NCI-H1048 (cell line): ENCODE results near the gene SYNE2.
"Not testable (repeated sequence)": the region's sequence is repeated elsewhere in the genome, so short reads cannot be mapped to it uniquely, and the experiment has no call there.

Experiments used
- DNase-seq: peaks from one replicate; lab custom pipeline; 2025; lab: John Stamatoyannopoulos, UW

SYNE2 gene, protein sequence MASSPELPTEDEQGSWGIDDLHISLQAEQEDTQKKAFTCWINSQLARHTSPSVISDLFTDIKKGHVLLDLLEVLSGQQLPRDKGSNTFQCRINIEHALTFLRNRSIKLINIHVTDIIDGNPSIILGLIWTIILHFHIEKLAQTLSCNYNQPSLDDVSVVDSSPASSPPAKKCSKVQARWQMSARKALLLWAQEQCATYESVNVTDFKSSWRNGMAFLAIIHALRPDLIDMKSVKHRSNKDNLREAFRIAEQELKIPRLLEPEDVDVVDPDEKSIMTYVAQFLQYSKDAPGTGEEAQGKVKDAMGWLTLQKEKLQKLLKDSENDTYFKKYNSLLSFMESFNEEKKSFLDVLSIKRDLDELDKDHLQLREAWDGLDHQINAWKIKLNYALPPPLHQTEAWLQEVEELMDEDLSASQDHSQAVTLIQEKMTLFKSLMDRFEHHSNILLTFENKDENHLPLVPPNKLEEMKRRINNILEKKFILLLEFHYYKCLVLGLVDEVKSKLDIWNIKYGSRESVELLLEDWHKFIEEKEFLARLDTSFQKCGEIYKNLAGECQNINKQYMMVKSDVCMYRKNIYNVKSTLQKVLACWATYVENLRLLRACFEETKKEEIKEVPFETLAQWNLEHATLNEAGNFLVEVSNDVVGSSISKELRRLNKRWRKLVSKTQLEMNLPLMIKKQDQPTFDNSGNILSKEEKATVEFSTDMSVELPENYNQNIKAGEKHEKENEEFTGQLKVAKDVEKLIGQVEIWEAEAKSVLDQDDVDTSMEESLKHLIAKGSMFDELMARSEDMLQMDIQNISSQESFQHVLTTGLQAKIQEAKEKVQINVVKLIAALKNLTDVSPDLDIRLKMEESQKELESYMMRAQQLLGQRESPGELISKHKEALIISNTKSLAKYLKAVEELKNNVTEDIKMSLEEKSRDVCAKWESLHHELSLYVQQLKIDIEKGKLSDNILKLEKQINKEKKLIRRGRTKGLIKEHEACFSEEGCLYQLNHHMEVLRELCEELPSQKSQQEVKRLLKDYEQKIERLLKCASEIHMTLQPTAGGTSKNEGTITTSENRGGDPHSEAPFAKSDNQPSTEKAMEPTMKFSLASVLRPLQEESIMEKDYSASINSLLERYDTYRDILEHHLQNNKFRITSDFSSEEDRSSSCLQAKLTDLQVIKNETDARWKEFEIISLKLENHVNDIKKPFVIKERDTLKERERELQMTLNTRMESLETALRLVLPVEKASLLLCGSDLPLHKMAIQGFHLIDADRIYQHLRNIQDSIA (N-terminal part only)

DNA sequence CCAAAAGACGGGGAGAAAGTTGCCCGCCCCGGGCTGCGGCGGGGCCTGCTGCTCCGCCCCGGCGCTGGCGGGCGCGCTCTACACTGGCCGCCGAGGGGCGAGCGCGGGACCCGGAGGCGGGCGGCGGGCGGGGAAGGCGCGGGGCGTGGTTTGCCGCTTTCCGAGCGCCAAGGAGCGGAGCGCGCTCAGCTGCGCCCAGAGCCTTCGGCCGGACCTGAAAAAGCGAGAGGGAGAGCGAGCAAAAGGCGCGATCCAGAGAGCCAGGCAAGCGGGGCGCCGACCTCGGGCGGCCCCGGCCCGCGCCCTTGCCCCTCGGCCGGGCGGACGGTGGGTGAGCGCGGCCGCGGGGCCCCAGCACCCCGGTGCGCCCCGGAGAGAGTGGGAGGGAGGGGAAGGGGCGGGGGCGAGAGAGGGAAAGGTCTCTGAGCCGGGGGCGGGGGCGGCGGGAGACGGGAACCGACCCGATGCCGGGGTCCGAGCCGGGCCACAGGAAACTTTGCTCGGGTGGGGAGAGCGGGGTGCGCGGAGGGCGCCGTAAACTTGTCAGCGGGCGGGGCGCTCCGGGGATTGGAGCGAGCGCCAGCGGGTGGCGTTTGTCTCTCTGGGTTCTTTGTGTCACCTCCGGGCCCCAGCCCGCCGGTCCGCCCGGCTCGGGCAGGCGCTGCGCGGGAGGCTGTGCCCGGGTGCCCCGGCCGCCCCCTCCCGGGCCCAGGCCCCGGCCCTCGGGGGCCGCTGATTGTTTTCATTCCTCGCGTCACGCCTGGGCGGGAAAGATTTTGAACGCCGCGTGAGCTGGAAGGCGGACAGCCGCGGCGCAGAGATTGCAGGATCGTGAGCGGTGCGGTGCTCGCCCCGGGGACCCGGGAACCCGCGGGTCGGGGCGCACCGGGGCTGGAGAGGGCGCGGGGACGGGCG is at the start of gene SYNE2:
Gene SYNE2 (plus strand): TSS at position 188 of the 915 bp plus-strand sequence. CDS start 56,145 bp downstream, outside the sequence.
- DNase-seq: peak; percentile 46

DNA sequence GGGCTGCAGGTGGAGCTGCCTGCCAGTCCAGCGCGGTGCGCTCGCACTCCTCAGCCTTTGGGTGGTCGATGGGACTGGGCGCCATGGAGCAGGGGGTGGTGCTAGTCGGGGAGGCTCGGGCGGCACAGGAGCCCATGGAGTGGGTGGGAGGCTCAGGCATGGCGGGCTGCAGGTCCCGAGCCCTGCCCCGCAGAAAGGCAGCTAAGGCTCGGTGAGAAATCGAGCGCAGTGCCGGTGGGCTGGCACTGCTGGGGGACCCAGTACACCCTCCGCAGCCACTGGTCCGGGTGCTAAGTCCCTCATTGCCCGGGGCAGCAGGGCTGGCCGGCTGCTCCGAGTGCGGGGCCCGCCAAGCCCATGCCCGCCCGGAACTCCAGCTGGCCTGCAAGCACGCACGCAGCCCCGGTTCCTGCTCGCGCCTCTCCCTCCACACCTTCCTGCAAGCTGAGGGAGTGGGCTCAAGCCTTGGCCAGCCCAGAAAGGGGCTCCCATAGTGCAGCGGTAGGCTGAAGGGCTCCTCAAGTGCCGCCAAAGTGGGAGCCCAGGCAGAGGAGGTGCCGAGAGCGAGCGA is 49.5 kb upstream of the SYNE2 start:
- not testable (repeated sequence) for DNase-seq

DNA sequence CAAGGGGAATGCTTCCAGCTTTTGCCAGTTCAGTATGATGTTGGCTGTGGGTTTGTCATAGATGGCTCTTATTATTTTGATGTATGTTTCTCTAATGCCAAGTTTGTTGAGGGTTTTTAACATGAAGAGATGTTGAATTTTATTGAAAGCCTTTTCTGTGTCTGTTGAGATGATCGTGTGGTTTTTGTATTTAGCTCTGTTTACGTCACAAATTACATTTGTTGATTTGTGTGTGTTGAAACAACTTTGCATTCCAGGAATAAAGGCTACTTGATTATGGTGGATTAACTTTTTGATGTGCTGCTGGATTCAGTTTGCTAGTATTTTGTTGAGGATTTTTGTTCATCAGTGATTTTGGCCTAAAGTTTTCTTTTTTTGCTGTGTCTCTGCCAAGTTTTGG is 46.7 kb upstream of the SYNE2 start:
- DNase-seq: not testable (repeated sequence)

DNA sequence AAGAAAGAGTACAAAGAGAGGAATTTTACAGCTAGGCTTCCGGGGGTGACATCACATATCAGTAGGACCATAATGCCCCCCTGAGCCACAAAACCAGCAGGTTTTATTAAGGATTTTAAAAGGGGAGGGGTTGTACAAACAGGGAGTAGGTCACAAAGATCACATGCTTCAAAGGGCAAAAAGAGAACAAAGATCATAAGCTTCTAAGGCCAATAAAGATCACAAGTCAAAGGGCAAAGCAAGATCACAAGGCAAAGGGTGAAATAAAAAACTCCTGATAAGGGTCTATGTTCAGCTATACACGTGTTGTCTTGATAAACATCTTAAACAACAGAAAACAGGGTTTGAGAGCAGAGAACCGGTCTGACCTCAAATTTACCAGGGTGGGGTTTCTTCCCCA is 41.1 kb upstream of the SYNE2 start:
- DNase-seq: not testable (repeated sequence)

DNA sequence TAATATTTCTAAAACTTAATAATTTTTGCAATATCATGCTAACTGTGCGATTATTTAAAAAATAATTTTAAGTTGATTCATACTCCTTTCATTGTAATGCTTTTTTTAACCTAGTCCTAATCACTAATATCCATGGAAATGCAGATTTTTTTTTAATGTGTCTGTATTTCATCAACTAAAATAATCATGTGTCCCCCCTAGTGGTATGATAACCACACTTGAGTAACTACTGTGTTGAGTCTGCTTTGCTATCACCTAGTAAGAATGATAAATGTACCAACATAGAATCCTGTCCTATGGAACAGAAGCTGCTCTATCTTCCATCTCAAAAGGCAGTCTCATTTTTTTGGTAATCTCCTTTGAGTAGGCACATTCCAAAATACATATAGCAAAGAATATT is 19.1 kb upstream of the SYNE2 start:
- DNase-seq: no peak

DNA sequence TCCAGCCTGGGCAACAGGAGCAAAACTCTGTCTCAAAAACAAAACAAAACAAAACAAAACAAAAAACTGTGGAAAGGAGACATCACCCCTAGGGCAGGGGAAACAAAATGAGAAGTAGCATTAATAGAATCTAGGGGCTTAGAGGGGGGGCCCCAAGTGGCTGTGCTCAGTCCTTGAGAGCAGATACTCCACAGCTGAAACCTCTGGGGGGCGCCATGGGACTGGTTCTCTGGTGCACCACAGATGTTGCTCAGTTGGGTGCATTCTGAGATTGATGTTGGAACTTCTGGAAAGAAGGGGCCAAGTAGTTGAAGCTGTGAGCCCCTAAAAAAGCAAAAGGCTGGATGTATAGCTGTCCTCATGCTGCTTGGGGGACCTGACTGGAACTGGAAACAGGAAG is 11.8 kb upstream of the SYNE2 start:
- DNase-seq: no peak

DNA sequence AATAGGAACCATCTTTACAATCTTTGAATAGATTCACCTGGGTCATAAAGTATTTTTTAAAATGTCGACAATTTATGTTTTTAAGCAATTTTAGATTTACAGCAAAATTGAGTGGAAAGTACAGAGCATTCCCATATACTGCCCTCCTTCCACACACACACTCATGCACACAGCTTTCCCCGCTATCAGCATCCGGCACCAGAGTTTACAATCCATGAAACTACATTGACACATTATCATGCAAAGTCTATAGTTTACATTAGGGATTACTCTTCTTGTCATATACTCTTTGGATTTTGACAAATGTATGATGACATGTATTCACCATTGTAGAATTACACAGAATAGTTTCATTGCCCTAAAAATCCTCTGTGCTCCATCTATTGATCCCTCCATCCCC is 9.0 kb upstream of the SYNE2 start:
- no peak for DNase-seq

DNA sequence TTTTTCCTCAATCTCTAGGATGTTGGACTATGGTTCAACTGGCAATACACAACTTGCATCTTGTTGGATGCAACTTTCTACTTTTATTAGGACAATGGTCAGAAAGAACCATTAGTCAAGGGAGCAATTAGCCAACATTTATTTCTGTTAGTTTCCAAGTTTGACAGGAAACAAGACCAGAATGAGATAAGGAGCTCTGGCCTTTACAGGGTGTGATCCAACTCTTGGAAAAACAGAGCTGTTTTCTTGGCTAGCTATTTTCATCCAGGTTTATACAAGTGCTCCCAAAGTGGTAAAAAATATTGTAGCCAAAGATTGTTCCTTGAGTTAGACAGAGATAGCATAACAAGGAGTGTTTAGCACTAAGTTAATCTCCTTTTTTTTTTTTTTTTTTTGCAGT is 3.9 kb upstream of the SYNE2 start:
- DNase-seq: no peak

DNA sequence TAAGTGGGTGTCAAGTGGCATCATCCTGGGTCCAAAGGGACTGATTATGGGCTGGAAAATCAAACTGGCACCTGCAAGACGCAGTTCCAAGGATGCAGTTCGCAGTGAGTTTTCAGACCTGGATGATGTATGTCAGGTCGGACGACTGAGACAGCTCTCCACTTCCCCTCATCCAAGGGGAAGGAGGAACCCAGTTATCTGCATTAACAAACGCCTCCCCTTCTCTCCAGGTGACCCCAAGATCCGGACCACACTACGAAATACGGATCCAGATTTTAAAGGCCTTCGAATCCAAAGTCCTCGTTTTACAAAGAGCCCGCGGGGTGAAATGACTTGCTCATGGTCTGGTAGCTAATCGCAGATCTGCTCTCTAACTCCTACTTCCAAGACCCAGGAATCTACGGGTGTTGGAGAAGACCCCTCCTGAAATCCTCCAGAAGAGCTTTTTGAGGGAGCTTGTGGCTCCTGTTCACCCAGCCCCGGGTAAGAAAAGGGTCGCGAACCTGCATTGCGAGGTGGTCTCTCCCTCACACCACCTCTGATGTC is 460 bp upstream of the SYNE2 start:
- DNase-seq: no peak

DNA sequence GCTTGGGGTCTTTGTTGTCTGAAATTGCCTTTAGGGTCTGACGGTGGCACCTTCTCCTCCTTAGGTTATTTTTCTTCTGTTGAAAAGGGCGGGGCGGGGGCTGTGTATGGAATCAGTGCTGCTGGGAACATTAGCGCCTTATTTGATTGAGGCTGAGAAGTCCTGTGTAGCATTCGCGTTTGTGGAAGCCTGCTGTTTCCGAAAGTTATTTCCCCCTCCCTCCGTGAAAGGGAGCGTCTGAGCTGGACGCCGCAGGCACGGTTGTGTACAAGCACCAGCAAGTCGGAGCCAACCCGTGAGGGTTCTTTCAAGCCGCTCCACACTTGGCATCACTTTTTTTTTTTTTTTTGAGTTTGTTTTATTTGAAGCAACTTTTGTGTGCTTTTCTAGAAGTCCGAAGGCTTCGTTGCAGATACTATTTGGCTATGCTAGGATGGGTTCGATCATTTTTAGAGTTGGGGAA is 1.1 kb downstream of the SYNE2 start:
- peak; percentile 14 for DNase-seq

DNA sequence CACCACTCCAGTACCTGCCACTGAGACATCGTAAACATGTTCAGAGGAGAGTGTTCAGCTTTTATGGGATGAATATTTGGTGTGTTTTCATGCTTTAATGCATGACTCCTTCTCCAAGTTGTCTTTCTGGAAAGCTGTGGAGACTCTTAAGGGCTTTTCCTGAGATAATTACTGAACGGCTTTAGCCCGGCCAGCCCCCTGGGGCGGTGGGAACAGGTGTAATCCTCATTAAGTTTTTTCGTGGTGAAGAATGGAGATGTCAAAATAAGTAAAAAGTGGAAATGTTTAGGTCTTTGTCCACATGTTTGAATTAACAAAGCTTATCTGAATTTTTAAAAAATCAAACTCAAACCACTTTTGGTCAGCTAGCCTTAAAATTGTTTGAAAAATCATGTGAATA is 1.5 kb downstream of the SYNE2 start:
- DNase-seq: no peak

DNA sequence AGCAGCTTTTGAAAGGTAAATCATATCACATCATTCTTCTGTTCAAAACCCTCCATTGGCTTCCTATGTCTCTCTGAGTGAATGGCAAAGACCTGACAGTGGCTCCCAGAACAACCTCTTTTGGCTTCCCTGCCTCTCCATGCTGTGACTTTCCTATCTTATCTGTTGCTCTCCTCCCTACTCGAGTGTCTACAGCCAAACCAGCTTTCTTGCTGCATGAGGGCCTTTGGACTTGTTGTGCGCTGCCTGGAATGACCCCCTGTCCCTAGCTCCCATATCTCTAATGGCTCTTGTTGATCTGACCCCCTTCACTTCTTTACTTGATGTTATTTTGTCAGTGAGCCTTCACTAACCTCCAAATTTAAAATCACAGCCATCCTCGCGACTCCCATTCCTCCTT is 2.5 kb downstream of the SYNE2 start:
- DNase-seq: no peak

DNA sequence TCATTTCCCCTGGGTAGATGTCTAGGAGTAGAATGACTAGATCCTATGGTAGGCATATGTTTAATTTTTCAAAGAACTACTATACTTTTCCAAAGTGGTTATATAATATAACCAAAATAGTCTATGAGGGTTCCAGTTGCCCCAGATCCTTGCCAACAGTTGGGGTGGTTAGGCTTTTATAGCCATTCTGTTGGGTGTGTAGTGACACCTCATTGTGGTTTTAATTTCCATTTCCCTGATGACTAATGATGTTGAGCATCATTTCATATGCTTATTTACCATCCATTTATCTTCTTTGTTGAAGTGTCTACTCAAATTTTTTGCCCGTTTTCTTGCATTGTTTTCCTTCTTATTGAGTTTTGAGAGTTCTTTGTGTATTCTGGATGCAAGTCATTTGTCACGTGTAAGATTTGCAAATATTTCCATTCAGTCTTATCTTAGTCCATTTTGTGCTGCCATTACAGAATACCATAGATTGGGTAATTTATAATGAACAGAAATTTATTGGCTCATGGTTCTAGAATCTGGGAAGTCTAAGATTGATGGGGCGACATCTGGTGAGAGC is 4.7 kb downstream of the SYNE2 start:
- no peak for DNase-seq

DNA sequence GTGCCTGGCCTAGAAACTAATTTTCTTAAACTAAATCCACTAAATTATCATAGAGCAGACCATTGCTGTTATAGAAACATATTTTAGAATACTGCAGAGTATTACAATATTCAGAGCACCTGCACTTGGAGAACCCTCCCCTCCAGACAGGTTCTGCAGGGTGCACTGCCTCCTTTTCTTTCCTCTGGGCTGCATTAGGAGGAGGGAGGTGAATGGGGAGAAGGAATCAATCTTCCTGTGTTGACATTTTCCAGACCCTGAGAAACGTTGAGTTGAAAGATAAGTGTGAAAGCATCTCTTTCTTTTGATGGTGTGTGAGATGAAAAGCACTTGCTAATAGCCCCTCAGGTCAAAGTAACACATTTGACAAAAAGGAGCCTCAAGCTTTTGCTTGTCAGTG is 7.3 kb downstream of the SYNE2 start:
- no peak for DNase-seq

DNA sequence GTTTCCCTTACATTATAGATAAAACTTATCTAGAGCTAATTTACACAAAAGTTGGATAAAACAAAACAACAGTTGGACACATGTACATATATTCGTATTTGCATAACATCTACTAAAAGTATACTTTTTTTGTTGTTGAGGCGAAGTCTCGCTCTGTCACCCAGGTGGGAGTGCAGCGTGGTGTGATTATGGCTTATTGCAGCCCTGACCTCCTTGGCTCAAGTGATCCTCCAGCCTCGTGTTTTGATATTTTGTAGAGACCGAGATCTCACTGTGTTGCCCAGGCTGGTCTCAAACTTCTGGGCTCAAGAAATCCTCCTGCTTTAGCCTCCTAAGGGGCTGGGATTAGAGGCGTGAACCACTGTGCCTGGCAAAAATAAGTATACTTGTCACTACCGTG is 9.4 kb downstream of the SYNE2 start:
- DNase-seq: no peak

DNA sequence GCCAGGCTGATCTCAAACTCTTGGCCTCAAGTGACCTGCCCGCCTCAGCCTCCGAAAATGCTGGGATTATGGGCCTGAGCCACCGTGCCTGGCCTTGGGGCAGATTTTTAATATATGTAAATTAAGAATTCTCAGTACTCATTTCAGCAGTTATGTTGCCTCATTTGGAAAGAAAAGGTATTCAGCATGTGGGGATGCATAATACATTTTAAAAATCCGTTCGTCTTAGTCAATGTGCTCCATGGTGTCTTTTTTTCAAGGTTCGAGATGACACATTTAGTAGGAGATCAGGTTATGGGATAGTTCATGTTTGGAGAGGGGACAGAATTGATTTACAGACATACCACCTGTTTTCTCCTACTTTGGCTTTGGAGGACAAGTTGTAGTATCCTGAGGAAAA is 10.2 kb downstream of the SYNE2 start:
- DNase-seq: no peak

DNA sequence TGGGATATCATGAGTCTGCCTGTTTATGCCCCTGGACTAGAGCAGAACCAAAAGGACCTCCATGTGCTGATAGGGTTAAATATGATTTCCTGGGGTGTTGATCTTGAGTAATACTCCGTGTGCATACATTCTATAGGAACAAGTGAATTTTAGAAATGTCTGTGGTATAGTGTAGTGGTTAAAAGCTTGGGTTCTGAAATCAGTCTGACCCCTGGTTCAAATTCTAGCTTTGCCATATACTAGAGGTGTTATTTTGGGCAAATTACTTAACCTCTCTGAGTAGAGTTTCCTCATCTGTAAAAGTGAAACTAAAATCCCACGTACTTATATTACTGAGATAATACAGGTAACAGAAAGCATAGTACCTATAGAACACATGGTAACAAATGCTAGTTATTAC is 12.0 kb downstream of the SYNE2 start:
- not testable (repeated sequence) for DNase-seq

DNA sequence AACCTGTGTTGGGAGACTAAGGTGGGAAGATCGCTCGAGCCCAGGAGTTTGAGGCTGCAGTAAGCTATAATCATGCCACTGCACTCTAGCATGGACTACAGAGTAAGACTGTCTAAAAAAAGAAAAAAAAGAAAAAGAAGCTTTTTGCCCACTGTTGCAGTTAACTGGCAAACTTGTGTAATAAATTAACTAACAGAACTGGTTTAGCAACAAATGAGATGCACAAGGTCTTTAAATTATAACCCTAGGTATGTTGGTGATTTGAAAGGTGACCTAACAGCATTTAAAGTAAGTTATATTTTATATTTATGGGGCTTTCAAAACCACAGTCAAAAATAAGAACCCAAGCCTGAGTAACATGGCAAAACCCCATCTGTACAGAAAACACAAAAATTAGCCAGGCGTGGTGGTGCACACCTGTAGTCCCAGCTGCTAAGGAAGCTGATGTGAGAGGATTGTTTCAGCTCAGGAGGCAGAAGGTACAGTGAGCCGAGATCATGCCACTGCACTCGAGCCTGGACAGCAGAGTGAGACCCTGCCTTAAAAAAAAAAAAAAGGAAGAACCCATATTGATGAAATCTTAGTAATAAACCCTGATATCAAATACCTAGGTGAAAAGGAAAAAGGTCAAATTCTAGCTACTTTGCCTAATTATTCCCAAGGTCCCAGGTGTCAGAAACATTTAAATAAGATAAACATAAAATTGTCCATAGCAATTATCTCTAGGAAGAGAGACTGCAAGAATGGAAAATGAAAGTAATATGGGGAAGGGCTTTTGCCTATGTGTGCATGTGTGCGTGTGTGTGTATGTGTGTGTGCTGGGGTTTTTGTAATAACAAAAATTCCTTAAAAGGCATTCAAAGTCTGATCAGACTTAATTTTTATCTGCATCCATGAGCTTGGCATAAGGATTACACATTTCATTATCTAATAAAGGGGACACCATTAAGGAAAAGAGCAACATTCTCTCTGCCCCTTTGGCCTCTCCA is 15.4 kb downstream of the SYNE2 start:
- no peak for DNase-seq
